HG02885 (cell line): ENCODE measurements around the gene CFAP97.

ENCODE experiments used
- ATAC-seq: cut with Tn5 transposase; IDR thresholded peaks from one replicate; pipeline ENCODE4 v1.9.1; 2021; ENCODE audit warnings: mild to moderate bottlenecking; ENCODE audit not compliant: unreplicated experiment, poor library complexity

Gene CFAP97

DNA sequence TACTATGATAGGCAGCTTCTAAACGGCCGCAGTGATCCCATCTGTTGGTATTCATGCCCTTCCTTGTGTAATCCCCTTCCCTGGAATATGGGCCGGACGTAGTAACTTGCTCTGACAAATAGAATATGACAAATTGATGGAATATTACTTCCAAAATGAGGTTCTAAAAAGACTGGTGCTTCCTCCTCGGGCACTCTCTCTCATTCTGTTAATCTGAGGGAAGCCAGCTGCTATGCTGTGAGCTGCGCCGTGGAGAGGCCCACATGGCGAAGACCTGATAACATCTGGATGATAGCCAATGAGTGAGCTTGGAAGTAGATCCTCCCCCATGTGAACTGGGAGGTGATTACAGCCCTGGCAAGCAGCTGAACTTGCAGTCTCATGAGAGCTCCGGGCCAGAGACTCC is 88.0 kb downstream of the CFAP97 start:
- ATAC-seq = no peak

DNA sequence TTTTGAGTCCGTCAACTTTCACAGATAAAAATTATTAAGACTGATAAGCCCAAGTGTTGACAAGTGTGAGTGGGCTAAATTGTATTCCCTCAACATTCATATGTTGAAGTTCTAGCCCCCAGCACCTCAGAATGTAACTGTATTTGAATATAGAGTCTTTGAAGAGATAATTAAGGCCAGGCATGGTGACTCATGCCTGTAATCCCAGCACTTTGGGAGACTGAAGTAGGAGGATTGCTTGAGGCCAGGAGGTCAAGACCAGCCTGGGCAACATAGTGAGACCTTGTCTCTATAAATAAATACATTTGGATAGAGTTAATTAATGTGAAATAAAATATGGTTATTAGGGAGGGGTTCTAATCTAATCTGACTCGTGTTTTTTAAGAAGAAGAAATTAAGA is 90.5 kb downstream of the CFAP97 start:
- ATAC-seq = no peak

DNA sequence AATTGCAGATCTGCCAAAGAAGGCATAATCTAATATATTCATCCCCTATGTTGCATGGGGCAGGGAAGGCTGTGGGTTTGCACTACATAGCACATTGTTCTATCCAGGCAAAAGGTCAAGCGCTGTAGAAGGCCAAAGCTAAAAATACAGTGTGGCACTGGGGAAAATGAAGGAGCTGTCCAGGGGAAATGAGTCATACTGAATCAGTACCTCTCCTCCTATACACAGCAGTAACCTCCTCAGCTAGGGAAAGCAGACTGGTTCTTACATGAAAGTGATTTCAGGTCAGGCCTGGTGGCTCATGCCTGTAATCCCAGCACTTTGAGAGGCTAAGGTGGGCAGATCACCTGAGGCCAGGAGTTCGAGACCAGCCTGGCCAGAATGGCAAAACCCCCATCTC is 91.7 kb downstream of the CFAP97 start:
- ATAC-seq = no peak

DNA sequence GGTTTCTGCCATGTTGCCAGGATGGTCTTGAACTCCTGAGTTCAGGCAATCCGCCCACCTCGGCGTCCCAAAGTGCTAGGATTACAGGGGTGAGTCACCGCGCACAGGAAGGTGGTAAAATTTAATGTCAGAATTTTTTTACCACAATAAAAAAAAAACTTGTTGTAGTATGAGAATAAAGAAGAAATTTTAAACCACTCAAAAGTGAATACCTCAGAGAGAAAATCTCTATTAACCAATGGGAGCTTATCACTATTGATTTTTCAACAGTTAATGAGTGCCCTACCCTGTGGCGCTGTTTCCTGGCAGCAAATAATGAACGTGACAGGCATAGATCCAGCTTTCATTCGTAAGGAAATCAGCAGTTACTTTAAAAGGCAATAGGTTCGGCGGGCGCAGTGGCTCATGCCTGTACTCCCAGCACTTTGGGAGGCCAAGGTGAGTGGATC is 93.4 kb downstream of the CFAP97 start:
- no peak for ATAC-seq

DNA sequence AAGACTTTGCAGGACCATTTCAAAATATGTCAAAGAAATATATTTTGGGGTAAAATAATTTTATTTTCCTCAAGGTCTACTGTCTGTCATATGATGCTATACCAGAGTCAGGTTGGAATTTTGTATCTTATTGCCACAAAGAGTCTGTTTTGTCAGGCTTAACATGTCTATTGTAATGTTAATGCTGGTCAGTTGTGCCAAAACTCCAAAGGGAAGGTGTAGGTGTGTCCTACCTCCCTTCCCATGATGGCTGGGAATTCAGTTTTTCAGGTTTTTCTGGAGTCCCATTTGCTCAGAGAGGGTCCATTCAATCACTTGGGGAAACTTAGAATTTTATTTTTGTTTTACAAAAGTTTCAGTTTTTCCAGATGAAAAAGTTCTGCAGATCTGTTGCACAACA is 94.1 kb downstream of the CFAP97 start:
- no peak for ATAC-seq
